Measurements from ENCODE around the gene SCGN.

DNA sequence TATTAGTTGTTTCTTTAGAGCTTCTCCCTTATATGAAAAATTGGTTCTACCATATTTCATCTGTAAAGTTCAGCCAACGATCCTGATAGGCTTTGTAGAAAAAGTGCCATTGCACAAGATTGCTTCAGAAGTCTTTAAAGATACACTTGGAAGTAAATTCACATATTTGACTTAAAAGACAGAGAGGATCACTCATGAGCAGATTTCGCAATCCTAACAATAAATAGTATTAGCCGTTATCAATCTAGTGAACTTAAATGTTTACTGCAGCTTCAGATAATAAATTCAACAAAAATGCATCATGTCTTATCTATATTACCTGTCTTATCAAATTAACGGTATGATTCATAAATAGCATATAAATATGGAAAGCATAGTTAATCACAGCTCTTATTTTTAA, 93.8 kb downstream of the SCGN start:
- TF ChIP-seq, protein P1, sequence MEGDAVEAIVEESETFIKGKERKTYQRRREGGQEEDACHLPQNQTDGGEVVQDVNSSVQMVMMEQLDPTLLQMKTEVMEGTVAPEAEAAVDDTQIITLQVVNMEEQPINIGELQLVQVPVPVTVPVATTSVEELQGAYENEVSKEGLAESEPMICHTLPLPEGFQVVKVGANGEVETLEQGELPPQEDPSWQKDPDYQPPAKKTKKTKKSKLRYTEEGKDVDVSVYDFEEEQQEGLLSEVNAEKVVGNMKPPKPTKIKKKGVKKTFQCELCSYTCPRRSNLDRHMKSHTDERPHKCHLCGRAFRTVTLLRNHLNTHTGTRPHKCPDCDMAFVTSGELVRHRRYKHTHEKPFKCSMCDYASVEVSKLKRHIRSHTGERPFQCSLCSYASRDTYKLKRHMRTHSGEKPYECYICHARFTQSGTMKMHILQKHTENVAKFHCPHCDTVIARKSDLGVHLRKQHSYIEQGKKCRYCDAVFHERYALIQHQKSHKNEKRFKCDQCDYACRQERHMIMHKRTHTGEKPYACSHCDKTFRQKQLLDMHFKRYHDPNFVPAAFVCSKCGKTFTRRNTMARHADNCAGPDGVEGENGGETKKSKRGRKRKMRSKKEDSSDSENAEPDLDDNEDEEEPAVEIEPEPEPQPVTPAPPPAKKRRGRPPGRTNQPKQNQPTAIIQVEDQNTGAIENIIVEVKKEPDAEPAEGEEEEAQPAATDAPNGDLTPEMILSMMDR (IDR thresholded peaks at IDR 0.05), result no peak
- no peak for TF ChIP-seq POLR2A (IDR thresholded peaks at IDR 0.05)

Measured in right lobe of liver (tissue), 4 donors.